ENCODE measurements around the gene SERBP1.
"Not testable (repeated sequence)": the region's sequence is repeated elsewhere in the genome, so short reads cannot be mapped to it uniquely, and the experiment has no call there.

The SERBP1 gene

GRCh38 chr1:67427465-67427864, 2.7 kb downstream of the SERBP1 start:
- H3K27me3 ChIP-seq (ENCODE audit: insufficient read depth, poor library complexity, severe bottlenecking) = no peaks in the 10 kb centered on the region
- H3K27ac ChIP-seq (ENCODE audit: poor library complexity, severe bottlenecking) = no peak overlapping the region
- DNase-seq (ENCODE audit: low spot score) (no peak), ATAC-seq (ENCODE audit: low read depth) (no peak)
- no peaks in the 10 kb centered on the region for H3K9me3 ChIP-seq (ENCODE audit: severe bottlenecking)
- peaks cover 74% of the 10 kb centered on the region for H3K36me3 ChIP-seq (ENCODE audit: low read depth)
- H3K4me3 ChIP-seq (ENCODE audit: severe bottlenecking) = peak overlapping the region; percentile 60
- no peak for TF ChIP-seq CTCF (IDR thresholded peaks at IDR 0.05; ENCODE audit: poor library complexity, severe bottlenecking)
- peaks cover 14% of the 10 kb centered on the region for H3K4me1 ChIP-seq (ENCODE audit: insufficient read depth, poor library complexity, severe bottlenecking)

- no peaks in the 10 kb centered on the region for H3K27me3 ChIP-seq (ENCODE audit: insufficient read depth, poor library complexity, severe bottlenecking)
- H3K9me3 ChIP-seq (ENCODE audit: severe bottlenecking) = no peaks in the 10 kb centered on the region
- H3K27ac ChIP-seq (ENCODE audit: poor library complexity, severe bottlenecking) = no peak overlapping the region
- DNase-seq (ENCODE audit: low spot score) (no peak), ATAC-seq (ENCODE audit: low read depth) (no peak)
- no peak for TF ChIP-seq CTCF (IDR thresholded peaks at IDR 0.05; ENCODE audit: poor library complexity, severe bottlenecking)
- no peaks in the 10 kb centered on the region for H3K4me1 ChIP-seq (ENCODE audit: insufficient read depth, poor library complexity, severe bottlenecking)
- no peak overlapping the region for H3K4me3 ChIP-seq (ENCODE audit: severe bottlenecking)
- H3K36me3 ChIP-seq (ENCODE audit: low read depth) = peaks cover 100% of the 10 kb centered on the region
These were observed 9.2 kb downstream of the SERBP1 start for GRCh38 chr1:67420835-67421492.

GRCh38 chr1:67418839-67419586, 11.2 kb downstream of the SERBP1 start:
- H3K4me3 ChIP-seq (ENCODE audit: severe bottlenecking) = no peak overlapping the region
- no peaks in the 10 kb centered on the region for H3K4me1 ChIP-seq (ENCODE audit: insufficient read depth, poor library complexity, severe bottlenecking)
- no peak for TF ChIP-seq CTCF (IDR thresholded peaks at IDR 0.05; ENCODE audit: poor library complexity, severe bottlenecking)
- no peak overlapping the region for H3K27ac ChIP-seq (ENCODE audit: poor library complexity, severe bottlenecking)
- peaks cover 100% of the 10 kb centered on the region for H3K36me3 ChIP-seq (ENCODE audit: low read depth)
- no peaks in the 10 kb centered on the region for H3K9me3 ChIP-seq (ENCODE audit: severe bottlenecking)
- DNase-seq (ENCODE audit: low spot score) = no peak
- no peaks in the 10 kb centered on the region for H3K27me3 ChIP-seq (ENCODE audit: insufficient read depth, poor library complexity, severe bottlenecking)
- ATAC-seq (ENCODE audit: low read depth) = no peak

GRCh38 chr1:67417733-67418132, 12.5 kb downstream of the SERBP1 start:
- H3K9me3 ChIP-seq (ENCODE audit: severe bottlenecking); H3K4me3 ChIP-seq (ENCODE audit: severe bottlenecking); DNase-seq (ENCODE audit: low spot score); H3K27me3 ChIP-seq (ENCODE audit: insufficient read depth, poor library complexity, severe bottlenecking); H3K27ac ChIP-seq (ENCODE audit: poor library complexity, severe bottlenecking); H3K4me1 ChIP-seq (ENCODE audit: insufficient read depth, poor library complexity, severe bottlenecking); ATAC-seq (ENCODE audit: low read depth): not testable (repeated sequence)
- peaks cover 100% of the 10 kb centered on the region for H3K36me3 ChIP-seq (ENCODE audit: low read depth)

GRCh38 chr1:67415041-67415440, 15.2 kb downstream of the SERBP1 start:
- no peak for TF ChIP-seq CTCF (IDR thresholded peaks at IDR 0.05; ENCODE audit: poor library complexity, severe bottlenecking)
- Histone ChIP-seq H3K4me3 (ENCODE audit: severe bottlenecking) (no peak overlapping the region), H3K4me1 (ENCODE audit: insufficient read depth, poor library complexity, severe bottlenecking) (no peaks in the 10 kb centered on the region), H3K36me3 (ENCODE audit: low read depth) (peaks cover 100% of the 10 kb centered on the region), H3K27ac (ENCODE audit: poor library complexity, severe bottlenecking) (no peak overlapping the region), H3K27me3 (ENCODE audit: insufficient read depth, poor library complexity, severe bottlenecking) (no peaks in the 10 kb centered on the region), H3K9me3 (ENCODE audit: severe bottlenecking) (no peaks in the 10 kb centered on the region)
- no peak for DNase-seq (ENCODE audit: low spot score)
- ATAC-seq (ENCODE audit: low read depth) = no peak
